GM18870 (cell line): Measurements from ENCODE around the gene ADGRD1.

Experiments used
- ATAC-seq: cut with Tn5 transposase; IDR thresholded peaks from one replicate; pipeline ENCODE4 v1.9.1; 2021; ENCODE audit warnings: moderate library complexity; ENCODE audit not compliant: unreplicated experiment

The ADGRD1 gene

DNA sequence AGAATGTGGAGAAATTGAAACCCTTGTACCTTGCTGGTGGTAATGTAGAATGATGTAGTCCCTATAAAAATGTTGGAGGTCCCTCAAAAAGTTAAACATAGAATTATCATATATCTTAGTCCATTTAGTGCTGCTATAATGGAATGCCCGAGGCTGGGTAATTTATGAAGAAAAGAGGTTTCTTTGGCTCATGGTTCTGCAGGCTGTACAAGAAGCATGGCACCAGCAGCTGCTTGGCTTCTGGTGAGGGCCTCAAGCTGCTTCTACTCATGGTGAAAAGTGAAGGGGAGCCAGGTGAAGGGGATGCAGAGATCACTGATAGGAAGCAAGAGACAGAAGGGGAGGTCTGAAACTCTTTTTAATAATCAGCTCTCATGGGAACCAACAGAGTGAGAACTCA lies 233.9 kb downstream of the ADGRD1 start:
- no peak for ATAC-seq

DNA sequence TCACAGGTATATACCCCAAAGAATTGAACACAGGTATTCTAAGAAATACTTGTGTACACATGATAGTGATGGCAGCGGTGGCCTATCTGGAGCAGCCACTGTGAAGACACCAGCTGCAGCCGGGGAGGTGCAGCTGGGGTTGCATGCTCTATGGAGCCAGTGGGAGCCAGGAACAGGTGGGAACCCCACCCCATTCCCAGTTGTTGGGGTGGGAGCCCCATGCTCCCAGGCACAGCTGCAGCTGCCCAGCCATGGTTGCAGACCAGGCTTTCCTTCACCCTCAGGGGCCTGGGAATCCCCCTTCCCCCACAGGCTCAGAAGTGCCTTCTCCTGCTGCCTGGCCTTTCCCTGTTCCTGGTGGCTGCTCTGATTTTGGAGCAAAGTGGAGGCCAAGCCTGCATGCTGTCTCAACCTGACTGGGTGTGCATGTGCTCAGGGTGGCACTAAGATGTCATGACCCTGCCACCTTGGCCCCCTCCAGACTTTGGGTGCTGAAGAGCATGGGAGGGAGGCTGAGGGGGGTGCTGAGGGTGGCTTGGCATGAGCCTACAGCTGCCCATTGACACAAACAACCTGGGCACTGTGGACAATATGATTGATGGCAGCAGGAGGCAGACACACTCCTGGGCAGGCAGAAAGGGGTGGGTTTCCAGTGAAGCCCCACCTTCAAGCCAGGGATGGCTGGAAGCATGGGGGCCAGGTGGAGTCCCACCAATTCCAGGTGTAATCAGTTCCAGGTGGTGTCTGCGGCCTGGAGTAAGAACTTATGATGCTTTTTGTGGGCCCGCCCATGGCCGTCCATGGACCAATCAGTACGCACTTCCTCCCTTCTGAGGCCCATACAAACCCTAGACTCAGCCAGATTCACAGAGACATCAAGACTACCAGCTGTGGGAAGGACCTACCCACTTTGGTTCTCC lies 234.7 kb downstream of the ADGRD1 start:
- ATAC-seq: no peak

DNA sequence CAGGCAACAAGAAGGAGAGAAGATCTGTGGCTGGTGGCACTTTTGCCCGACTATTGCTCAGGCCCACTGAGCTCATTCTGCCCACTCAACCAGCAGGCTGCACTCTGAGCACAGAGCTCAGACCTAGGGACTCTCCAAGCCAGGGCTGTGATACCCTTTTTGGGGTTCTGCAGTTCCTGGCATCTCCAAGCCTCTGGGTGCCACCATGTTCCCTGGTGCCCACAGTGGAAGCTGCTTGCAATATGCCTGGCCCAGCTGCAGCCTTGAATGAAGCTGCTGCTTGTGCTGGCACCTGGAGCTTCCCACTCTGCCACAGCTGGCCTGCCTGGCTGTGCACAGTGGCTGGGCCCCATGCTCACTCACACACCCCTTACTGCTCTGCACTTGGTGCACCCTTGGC lies 236.1 kb downstream of the ADGRD1 start:
- ATAC-seq: no peak

DNA sequence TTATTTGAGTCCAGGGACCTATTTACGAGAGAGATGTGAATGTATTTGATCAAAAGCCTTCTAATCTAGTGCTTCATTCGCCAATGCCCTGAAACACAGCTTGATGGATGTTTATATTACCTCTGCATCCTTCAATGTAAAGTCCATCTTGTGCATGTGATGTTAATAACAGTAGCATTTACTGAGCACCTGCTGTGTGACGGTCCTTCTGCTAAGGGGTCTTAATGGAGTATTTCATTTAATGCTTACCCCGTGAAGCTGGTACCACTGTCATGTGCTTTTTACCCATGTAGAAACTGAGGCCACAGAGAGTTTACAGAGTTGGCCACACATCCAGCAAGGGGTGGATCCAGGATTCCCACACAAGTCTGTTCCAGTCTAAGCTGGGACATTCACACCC lies 237.3 kb downstream of the ADGRD1 start:
- no peak for ATAC-seq
